Esophagus squamous epithelium (tissue), 4 donors: ENCODE data around the gene TMEM165.

Source experiments
- POLR2A ChIP-seq, 4 donors: fragments of 450-650 bp; IDR thresholded peaks; one replicate each; pipeline ENCODE4 v1.6.1; 2017; ENCODE audit warnings: antibody characterized with exemption in 4 of 4, mild to moderate bottlenecking in 4 of 4, moderate library complexity in 3 of 4
- TF ChIP-seq, protein P1 (sequence below), 6 experiments: fragments of 450-650 bp in 4 of 6; fragments of 200-600 bp in 2 of 6; sonication (generic) in 2 of 6; IDR thresholded peaks; one replicate each; pipeline ENCODE4 v1.5.1; 2016 to 2019; ENCODE audit warnings: antibody characterized with exemption in 6 of 6, mild to moderate bottlenecking in 4 of 6, moderate library complexity in 4 of 6

DNA sequence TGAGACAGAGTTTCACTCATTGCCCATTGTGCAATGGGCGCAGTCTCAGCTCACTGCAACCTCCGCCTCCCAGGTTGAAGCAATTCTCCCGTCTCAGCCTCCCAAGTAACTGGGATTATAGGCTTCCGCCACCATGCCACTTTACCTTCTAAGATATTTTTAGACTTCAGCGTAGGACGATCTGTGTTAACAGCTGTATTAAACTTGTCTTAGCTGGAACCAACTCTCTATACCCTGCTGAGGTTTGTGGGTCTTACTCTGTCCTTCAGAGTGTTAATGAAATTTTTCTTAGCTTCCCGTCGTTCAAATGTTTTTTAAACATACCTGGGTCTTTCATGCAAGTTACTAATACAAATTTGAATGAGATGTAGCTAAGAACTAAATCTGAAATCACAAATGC, 14.7 kb downstream of the TMEM165 start:
- TF ChIP-seq, protein P1, sequence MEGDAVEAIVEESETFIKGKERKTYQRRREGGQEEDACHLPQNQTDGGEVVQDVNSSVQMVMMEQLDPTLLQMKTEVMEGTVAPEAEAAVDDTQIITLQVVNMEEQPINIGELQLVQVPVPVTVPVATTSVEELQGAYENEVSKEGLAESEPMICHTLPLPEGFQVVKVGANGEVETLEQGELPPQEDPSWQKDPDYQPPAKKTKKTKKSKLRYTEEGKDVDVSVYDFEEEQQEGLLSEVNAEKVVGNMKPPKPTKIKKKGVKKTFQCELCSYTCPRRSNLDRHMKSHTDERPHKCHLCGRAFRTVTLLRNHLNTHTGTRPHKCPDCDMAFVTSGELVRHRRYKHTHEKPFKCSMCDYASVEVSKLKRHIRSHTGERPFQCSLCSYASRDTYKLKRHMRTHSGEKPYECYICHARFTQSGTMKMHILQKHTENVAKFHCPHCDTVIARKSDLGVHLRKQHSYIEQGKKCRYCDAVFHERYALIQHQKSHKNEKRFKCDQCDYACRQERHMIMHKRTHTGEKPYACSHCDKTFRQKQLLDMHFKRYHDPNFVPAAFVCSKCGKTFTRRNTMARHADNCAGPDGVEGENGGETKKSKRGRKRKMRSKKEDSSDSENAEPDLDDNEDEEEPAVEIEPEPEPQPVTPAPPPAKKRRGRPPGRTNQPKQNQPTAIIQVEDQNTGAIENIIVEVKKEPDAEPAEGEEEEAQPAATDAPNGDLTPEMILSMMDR (IDR thresholded peaks at IDR 0.05), result no peak
- no peak for TF ChIP-seq POLR2A (IDR thresholded peaks at IDR 0.05)
